HEK293T (cell line): Measurements from ENCODE around the gene MTHFR.

Experiments used
- CTCF ChIA-PET: fragments of 350-600 bp; formaldehyde crosslinking; extraction: SDS; loops from one replicate; lab custom pipeline; 2021; ENCODE audit warnings: antibody characterized with exemption, inconsistent platforms; lab: Yijun Ruan, JAX
- POLR2A ChIA-PET: fragments of 350-600 bp; formaldehyde crosslinking; extraction: SDS; loops from one replicate; lab custom pipeline; 2020; ENCODE audit warnings: antibody characterized with exemption, inconsistent platforms; lab: Yijun Ruan, JAX
- DNase-seq: peaks from one replicate; pipeline ENCODE4 v3.0.0; 2012; ENCODE audit warnings: mixed read lengths; ENCODE audit errors: extremely low spot score
- ARNT ChIP-seq: fragments of 450-650 bp; IDR thresholded peaks from 2 replicates; pipeline ENCODE4 v1.6.1; 2017; ENCODE audit warnings: mild to moderate bottlenecking
- BHLHE40 ChIP-seq: fragments of 450-650 bp; IDR thresholded peaks from 2 replicates; pipeline ENCODE4 v1.6.1; 2016; ENCODE audit warnings: mild to moderate bottlenecking, moderate library complexity, borderline replicate concordance
- CTBP1 ChIP-seq: fragments of 450-650 bp; IDR thresholded peaks from 2 replicates; pipeline ENCODE4 v1.6.1; 2016; ENCODE audit warnings: borderline replicate concordance
- ELF4 ChIP-seq: fragments of 450-650 bp; IDR thresholded peaks from 2 replicates; pipeline ENCODE4 v1.6.1; 2017; ENCODE audit warnings: antibody characterized with exemption
- FOXA1 ChIP-seq: fragments of 450-650 bp; IDR thresholded peaks from 2 replicates; pipeline ENCODE4 v1.6.1; 2016; ENCODE audit warnings: mild to moderate bottlenecking
- FOXK2 ChIP-seq: fragments of 450-650 bp; IDR thresholded peaks from 2 replicates; pipeline ENCODE4 v1.6.1; 2016; ENCODE audit warnings: mild to moderate bottlenecking
- FOXM1 ChIP-seq: fragments of 450-650 bp; IDR thresholded peaks from 2 replicates; pipeline ENCODE4 v1.6.1; 2017; ENCODE audit warnings: mild to moderate bottlenecking, borderline replicate concordance
- HDGF ChIP-seq: fragments of 450-650 bp; IDR thresholded peaks from 2 replicates; pipeline ENCODE4 v1.6.1; 2017; ENCODE audit warnings: antibody characterized with exemption, borderline replicate concordance
- L3MBTL2 ChIP-seq: fragments of 450-650 bp; conservative IDR thresholded peaks from 2 replicates; pipeline ENCODE4 v1.6.1; 2016; ENCODE audit warnings: mild to moderate bottlenecking
- LEF1 ChIP-seq: fragments of 450-650 bp; IDR thresholded peaks from 2 replicates; pipeline ENCODE4 v1.6.1; 2017; ENCODE audit warnings: mild to moderate bottlenecking, borderline replicate concordance
- NFRKB ChIP-seq: fragments of 450-650 bp; IDR thresholded peaks from 2 replicates; pipeline ENCODE4 v1.6.1; 2016; ENCODE audit warnings: mild to moderate bottlenecking, moderate library complexity
- PKNOX1 ChIP-seq: fragments of 450-650 bp; IDR thresholded peaks from 2 replicates; pipeline ENCODE4 v1.6.1; 2016
- SP1 ChIP-seq: fragments of 450-650 bp; IDR thresholded peaks from 2 replicates; pipeline ENCODE4 v1.6.1; 2017
- SUZ12 ChIP-seq: fragments of 450-650 bp; IDR thresholded peaks from 2 replicates; pipeline ENCODE4 v1.6.1; 2016; ENCODE audit warnings: mild to moderate bottlenecking
- TARDBP ChIP-seq: fragments of 450-650 bp; IDR thresholded peaks from 2 replicates; pipeline ENCODE4 v1.6.1; 2016
- ZNF384 ChIP-seq: fragments of 450-650 bp; IDR thresholded peaks from 2 replicates; pipeline ENCODE4 v1.6.1; 2016

Gene MTHFR

GRCh38 chr1:11800391-11800755 lies 5.4 kb downstream of the MTHFR start:
- TF ChIP-seq FOXM1, result no peak
- no peak for TF ChIP-seq ELF4
- no peak for TF ChIP-seq ARNT
- no peak for TF ChIP-seq SP1
- TF ChIP-seq HDGF, result no peak
- TF ChIP-seq FOXK2, result no peak
- no peak for TF ChIP-seq NFRKB
- no peak for TF ChIP-seq TARDBP
- no peak for DNase-seq
- POLR2A ChIA-PET, result no interaction called here
- CTCF ChIA-PET, result no interaction called here

- TF ChIP-seq LEF1 (no peak), FOXA1 (no peak), HDGF (no peak), TARDBP (no peak), SP1 (no peak), FOXK2 (no peak), FOXM1 (no peak), BHLHE40 (no peak), L3MBTL2 (no peak), ELF4 (no peak), ARNT (no peak), PKNOX1 (no peak), NFRKB (no peak), CTBP1 (no peak)
- no peak for DNase-seq
- ChIA-PET POLR2A (no interaction called here), CTCF (no interaction called here)
Observed at GRCh38 chr1:11799896-11800295, 5.9 kb downstream of the MTHFR start.

GRCh38 chr1:11799099-11799498 lies 6.7 kb downstream of the MTHFR start:
- ChIA-PET CTCF (no interaction called here), POLR2A (no interaction called here)
- DNase-seq, result no peak
- TF ChIP-seq ELF4 (no peak), SP1 (no peak), NFRKB (no peak), FOXK2 (no peak), SUZ12 (no peak), FOXA1 (no peak), LEF1 (no peak), HDGF (no peak), FOXM1 (no peak), PKNOX1 (no peak), TARDBP (no peak), L3MBTL2 (no peak), CTBP1 (no peak), ZNF384 (no peak), BHLHE40 (no peak), ARNT (no peak)

- DNase-seq, result no peak
- POLR2A ChIA-PET, result interaction anchor here (0.9 to 1.3 kb wide), 3 partner anchors 8 to 110 kb away, joined by 3 to 4 read pairs (median 4); partner anchors contain the start of genes CLCN6 and MTHFR
- CTCF ChIA-PET, result interaction anchor here (2.3 kb wide), 1 partner anchor 12 kb away, joined by 6 read pairs; no protein-coding TSS in a partner anchor
- TF ChIP-seq LEF1 (no peak), ZNF384 (no peak), ARNT (no peak), FOXK2 (no peak), SP1 (no peak), TARDBP (no peak), FOXA1 (no peak), NFRKB (no peak), BHLHE40 (no peak), HDGF (no peak), PKNOX1 (no peak), SUZ12 (no peak), L3MBTL2 (no peak), FOXM1 (no peak), ELF4 (no peak), CTBP1 (no peak)
Observed at GRCh38 chr1:11797525-11798216, 8.1 kb downstream of the MTHFR start.

GRCh38 chr1:11796036-11796828 lies 9.5 kb downstream of the MTHFR start:
- ChIA-PET POLR2A (no interaction called here), CTCF (interaction anchor here (2.3 kb wide), 1 partner anchor 11 kb away, joined by 6 read pairs; no protein-coding TSS in a partner anchor)
- DNase-seq, result no peak
- TF ChIP-seq LEF1 (no peak), PKNOX1 (no peak), L3MBTL2 (no peak), CTBP1 (no peak), SP1 (no peak), HDGF (no peak), FOXA1 (no peak), TARDBP (no peak), FOXM1 (no peak), ELF4 (no peak), ARNT (no peak), ZNF384 (no peak), SUZ12 (no peak), FOXK2 (no peak), BHLHE40 (no peak), NFRKB (no peak)
